Stimulated activated naive CD8-positive, alpha-beta T cell treated with anti-CD3 and anti-CD28 coated beads, Interleukin-15, amount 100 ng/mL, for 72 hours (primary cell): ENCODE results near the gene ULK4.

Source experiments
- ATAC-seq: fragments of 150-1000 bp; cut with Tn5 transposase; 2 replicates; pipeline ENCODE4 v1.10.0; 2021; ENCODE audit warnings: mild to moderate bottlenecking, moderate library complexity
- DNase-seq, 2 donors: peaks; one replicate each; pipeline ENCODE4 v3.0.0; 2021 to 2022
- H3K27ac Mint-ChIP-seq, 2 donors: one replicate each; pipeline ENCODE4 v1.8.0; 2022; ENCODE audit warnings: mild to moderate bottlenecking in 2 of 2, mixed read lengths in 2 of 2, moderate library complexity in 2 of 2
- H3K27me3 Mint-ChIP-seq: one replicate; pipeline ENCODE4 v1.8.0; 2022; ENCODE audit warnings: mixed read lengths
- H3K4me1 Mint-ChIP-seq: one replicate; pipeline ENCODE4 v1.8.0; 2022; ENCODE audit warnings: mild to moderate bottlenecking, mixed read lengths
- H3K4me3 Mint-ChIP-seq, 2 donors: one replicate each; pipeline ENCODE4 v1.8.0; 2022; ENCODE audit warnings: mild to moderate bottlenecking in 2 of 2, mixed read lengths in 2 of 2, moderate library complexity in 1 of 2
- H3K9me3 Mint-ChIP-seq, 2 donors: one replicate each; pipeline ENCODE4 v1.8.0; 2022; ENCODE audit warnings: mixed read lengths in 2 of 2

The ULK4 gene

DNA sequence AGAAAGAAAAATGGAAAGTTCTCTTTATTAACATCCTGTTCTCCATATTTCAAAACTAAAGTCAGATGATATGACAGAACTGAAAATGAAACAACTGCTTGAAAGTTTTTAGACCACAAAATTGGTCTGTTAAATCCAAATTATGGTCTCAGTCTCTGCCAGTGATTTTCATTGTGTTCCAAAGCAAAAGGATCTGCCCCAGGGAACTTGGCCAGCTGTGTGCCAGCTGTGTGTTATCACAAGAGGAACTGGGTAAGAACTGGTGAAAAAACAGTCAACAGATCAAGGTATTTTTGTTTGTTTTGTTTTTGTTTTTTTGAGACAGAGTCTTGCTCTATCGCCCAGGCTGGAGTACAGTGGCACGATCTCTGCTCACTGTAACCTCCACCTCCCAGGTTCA lies 439.3 kb downstream of the ULK4 start:
- H3K4me1 Mint-ChIP-seq, result no peaks in the 10 kb centered on the region
- no peak overlapping the region for H3K4me3 Mint-ChIP-seq
- H3K27me3 Mint-ChIP-seq, result no peaks in the 10 kb centered on the region
- H3K9me3 Mint-ChIP-seq, result no peaks in the 10 kb centered on the region
- ATAC-seq, result no peak
- no peak for DNase-seq
- H3K27ac Mint-ChIP-seq, result no peak overlapping the region

DNA sequence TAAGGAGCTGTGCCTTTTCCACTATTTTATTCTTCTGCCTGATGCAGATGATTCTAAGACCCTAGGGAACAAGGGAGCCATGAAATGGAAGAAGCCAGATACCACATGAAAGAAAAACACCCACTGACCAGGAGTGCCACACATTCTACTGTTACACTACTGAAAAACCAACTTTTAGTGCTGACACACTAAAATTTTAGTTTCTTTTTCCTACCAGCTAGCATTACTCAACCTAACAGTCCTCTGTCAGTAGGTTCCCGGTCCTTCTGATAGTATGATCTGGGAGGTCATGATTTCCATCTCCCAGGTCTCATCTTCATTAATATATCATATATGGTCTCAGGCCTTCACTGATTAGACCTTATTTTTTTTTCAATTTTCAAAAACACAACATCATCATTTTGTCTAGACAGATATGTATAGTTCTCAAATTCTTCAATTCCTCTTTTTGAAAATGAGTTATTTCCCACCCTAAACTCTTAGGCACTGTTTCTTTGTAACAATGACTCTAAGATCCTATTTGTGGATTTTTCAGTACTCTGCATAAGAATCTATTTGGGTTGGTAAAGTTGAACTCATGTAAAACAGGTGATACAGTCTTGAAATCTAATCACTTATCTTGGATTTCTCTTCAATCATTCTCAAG lies 440.8 kb downstream of the ULK4 start:
- H3K4me3 Mint-ChIP-seq, result no peak overlapping the region

DNA sequence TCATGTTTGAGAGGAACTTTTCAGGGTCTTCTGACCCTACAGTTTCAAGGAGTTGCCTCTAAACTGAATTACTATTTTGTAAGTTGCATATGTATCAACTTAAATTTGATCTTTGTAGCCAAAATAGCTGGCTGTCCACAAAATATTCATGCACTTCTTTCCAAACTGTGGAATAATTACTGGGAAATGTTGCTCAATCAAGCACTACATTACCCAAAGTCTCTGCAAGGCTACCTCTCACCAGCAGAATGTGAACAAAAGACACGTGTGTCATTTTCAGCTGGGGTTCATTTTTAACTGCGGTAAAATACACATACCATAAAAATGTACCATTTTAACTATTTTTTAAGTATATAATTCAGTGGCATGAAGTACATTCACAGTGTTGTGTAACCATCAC lies 442.2 kb downstream of the ULK4 start:
- no peak overlapping the region for H3K4me3 Mint-ChIP-seq
- H3K9me3 Mint-ChIP-seq, result peaks cover 9 to 21% of the 10 kb centered on the region in 2 donors
- no peaks in the 10 kb centered on the region for H3K4me1 Mint-ChIP-seq
- DNase-seq, result no peak
- no peak for ATAC-seq
- no peak overlapping the region for H3K27ac Mint-ChIP-seq
- no peaks in the 10 kb centered on the region for H3K27me3 Mint-ChIP-seq

More for the DNA sequence above, 440.8 kb downstream of the ULK4 start:
- no peaks in the 10 kb centered on the region for H3K4me1 Mint-ChIP-seq
- DNase-seq (no peak), ATAC-seq (no peak)
- peaks cover 4 to 10% of the 10 kb centered on the region in 2 donors for H3K9me3 Mint-ChIP-seq
- no peaks in the 10 kb centered on the region for H3K27me3 Mint-ChIP-seq
- H3K27ac Mint-ChIP-seq, result no peak overlapping the region

DNA sequence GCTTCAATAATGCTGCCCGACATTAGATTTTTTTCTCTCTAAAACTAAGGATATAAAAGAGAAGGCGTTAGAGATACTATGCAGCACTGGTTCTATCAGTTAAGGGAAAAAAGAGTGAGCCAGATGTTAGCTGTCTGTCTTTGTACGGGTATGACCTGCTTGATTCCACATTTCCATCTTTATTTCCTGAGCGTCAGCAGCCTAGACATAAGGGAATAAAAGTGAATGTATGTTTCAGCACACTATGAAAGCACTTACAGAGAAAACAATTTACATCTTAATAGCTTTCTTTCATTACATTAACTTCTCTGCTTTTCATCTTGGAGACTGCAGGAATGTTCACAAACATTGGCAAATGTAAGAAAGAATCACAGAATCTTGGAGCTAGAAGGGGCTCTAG lies 443.3 kb downstream of the ULK4 start:
- no peak for ATAC-seq
- Mint-ChIP-seq H3K4me1 (no peaks in the 10 kb centered on the region), H3K27ac (no peak overlapping the region), H3K27me3 (no peaks in the 10 kb centered on the region), H3K9me3 (peaks cover 9 to 22% of the 10 kb centered on the region in 2 donors), H3K4me3 (no peak overlapping the region)
- DNase-seq, result no peak

DNA sequence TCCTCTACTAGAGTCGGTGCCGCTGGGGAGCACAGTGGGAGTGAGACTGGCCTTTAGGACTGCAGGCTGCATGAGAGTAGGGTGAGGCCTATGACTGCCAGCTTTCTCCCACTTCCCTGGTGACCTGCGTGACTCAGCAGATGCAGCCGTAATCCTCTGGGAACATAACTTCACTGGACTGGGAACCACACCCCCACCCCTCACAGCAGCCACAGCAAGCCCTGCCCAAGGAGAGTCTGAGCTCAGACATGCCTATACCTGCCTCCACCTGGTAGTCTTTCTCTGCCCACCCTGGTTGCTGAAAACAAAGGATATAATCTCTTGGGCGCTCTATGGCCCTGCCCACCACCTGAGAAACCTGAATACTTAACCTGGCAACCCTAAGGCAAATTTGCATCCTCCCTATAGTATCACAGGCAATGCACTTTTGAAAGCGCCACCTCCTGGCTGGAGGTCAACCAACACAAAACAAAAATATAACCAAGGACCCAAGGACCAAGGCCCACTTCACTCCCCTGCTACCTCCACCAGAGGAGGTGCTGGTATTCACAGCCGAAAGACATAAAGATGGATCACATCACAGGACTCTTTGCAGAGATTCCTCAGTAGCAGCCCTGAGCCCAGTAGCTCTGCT lies 453.7 kb downstream of the ULK4 start:
- no peak for DNase-seq
- peaks cover 37 to 38% of the 10 kb centered on the region in 2 donors for H3K9me3 Mint-ChIP-seq
- no peak overlapping the region for H3K4me3 Mint-ChIP-seq
- no peak for ATAC-seq
- peaks cover 6% of the 10 kb centered on the region for H3K4me1 Mint-ChIP-seq
- no peak overlapping the region for H3K27ac Mint-ChIP-seq
- H3K27me3 Mint-ChIP-seq, result no peaks in the 10 kb centered on the region

DNA sequence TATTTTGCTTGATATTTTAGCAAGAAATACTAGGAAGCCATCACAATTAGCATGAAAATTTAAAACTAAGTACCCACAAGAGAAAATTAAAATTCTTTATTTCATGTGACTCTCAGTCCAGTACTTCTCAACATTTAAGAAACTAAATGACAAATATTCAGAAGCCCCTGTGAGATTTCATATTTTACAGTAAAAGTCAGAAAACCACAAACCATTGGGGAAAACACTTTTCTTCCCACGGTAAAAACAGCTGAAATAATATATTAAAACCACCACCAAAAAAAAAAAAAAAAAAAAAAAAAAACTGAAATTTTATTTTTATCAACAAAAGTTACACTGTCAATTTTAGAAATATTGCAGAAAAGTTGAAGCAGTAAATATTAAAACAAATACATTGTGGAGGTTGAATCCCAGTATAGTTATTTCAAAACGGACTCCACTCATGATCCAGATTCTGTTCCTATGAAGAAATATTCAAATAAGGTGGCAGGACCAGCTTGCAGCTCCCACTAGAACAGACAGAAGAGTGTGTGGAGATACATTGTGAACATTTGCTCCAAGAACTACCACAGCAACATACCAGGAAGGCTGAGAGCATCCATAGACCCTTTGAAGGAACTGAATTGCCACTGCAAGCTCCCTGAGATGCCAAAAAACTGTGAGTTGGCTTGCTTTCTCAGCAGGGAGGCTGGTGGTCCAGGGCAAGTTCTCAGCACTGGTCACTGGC lies 454.4 kb downstream of the ULK4 start:
- Mint-ChIP-seq H3K4me1 (peaks cover 6% of the 10 kb centered on the region), H3K9me3 (peaks cover 30 to 31% of the 10 kb centered on the region in 2 donors), H3K4me3 (no peak overlapping the region), H3K27me3 (no peaks in the 10 kb centered on the region), H3K27ac (no peak overlapping the region)
- ATAC-seq (no peak), DNase-seq (no peak)

DNA sequence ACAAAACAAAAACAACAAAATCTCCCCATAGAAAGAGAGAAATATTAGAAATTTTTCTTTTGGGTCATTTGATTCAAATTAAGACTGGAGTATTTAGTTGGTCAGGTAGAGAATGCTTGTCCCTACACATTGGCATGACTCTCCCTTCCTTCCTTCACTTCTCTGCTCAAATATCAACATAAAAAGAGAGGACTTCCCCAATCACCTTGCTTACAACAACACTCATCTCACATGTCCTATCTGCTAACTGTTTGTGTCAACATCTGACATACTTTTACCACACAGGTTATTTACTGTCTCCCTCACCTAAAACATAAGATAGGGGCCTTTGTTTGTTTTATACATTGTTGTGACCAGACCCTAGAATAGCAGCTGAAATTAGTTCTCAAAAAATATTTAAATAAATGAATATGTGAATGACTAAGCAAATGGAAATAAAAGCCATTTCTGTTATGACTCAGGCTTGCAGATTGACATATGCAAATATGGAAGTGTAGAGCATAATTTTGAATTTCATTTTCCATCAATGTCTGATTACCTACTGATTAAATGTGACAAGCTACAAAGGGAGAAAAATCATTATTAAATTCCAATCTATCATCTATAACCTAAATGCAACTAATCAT lies 457.8 kb downstream of the ULK4 start:
- no peak overlapping the region for H3K4me3 Mint-ChIP-seq
- ATAC-seq, result no peak
- H3K9me3 Mint-ChIP-seq, result peaks cover 9 to 17% of the 10 kb centered on the region in 2 donors

DNA sequence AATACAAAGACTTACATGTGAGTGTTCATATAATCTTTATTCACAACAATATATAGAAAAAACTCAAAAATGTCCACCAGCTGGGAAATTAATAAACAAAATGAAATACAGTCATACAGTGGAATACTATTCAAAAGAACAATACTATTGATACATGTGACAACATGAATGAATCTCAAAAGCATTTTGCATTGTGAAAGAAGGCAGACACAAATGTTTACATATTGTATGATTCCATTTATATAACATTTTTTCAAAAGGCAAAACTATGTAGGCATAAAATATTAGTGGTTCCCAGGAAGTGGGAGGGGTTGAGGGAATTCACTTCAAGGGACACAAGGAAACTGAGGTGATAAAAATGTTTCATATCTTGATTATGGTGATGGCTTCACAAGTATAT lies 459.4 kb downstream of the ULK4 start:
- ATAC-seq (no peak), DNase-seq (no peak)
- peaks cover 0 to 5% of the 10 kb centered on the region in 2 donors for H3K9me3 Mint-ChIP-seq
- peaks cover 6% of the 10 kb centered on the region for H3K4me1 Mint-ChIP-seq
- H3K4me3 Mint-ChIP-seq, result no peak overlapping the region
- no peak overlapping the region for H3K27ac Mint-ChIP-seq
- no peaks in the 10 kb centered on the region for H3K27me3 Mint-ChIP-seq

More for the DNA sequence above, 457.8 kb downstream of the ULK4 start:
- no peak for DNase-seq
- H3K27ac Mint-ChIP-seq, result peak overlapping the region in 1 of 2 donors; percentile 77
- H3K4me1 Mint-ChIP-seq, result peaks cover 6% of the 10 kb centered on the region
- no peaks in the 10 kb centered on the region for H3K27me3 Mint-ChIP-seq

DNA sequence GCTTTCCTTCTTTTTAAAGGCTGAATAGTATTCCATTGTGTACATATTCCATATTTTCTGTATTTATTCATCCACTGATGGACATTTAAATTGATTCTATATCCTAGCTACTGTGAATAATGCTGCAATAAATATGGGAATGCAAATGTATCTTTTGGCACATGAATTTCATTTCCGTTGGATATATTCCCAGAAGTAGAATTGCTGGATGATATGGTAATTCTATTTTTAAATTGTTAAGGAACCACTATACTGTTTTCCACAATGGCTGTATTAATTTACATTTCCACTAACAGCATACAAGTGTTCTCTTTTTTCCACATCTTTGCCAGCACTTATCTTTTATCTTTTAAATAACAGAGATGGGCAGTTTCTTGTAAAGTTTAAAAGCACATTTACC lies 459.9 kb downstream of the ULK4 start:
- H3K27me3 Mint-ChIP-seq, result no peaks in the 10 kb centered on the region

DNA sequence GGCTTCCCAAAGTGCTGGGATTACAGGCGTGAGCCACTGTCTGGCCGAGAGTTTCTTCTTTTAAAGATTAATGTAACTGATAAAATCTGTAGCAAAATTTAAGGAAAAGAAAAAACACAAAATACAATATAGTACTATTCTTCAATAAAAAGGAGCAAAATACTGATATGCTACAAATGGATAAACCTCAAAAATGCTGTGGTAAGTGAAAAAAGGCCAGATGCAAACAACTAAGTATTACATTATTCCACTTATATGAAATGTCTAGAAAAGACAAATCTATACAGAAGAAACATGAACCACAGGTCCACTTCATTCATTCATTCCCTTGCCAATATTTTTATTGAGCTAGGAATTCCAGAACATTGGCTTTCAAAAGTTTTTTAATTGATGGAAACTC lies 463.1 kb downstream of the ULK4 start:
- no peak for DNase-seq
- no peak for ATAC-seq
- H3K27me3 Mint-ChIP-seq, result no peaks in the 10 kb centered on the region

More for the DNA sequence above, 459.9 kb downstream of the ULK4 start:
- DNase-seq (no peak), ATAC-seq (no peak)
- Mint-ChIP-seq H3K27ac (no peak overlapping the region), H3K9me3 (peaks cover 0 to 5% of the 10 kb centered on the region in 2 donors), H3K4me3 (no peak overlapping the region), H3K4me1 (peaks cover 6% of the 10 kb centered on the region)

DNA sequence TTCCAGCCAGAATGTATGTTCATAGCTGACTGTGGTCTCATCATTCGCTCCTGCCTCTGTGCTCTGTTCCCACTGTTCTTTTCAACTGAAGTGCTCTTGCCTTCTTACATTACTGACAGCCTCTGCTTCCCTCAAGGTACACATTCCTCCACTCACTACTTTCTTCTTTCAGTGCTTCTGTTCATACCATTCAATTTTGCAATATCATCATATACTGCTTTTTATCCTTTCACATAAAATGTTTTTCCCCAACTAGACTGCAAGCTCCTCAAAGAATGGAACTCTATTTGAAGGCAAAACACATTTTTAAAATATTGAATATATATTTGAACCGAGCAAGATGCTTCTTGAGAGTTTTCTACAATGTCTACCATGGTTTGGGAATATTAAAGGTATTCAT lies 471.5 kb downstream of the ULK4 start:
- peaks cover 0 to under 1% of the 10 kb centered on the region in 2 donors for H3K9me3 Mint-ChIP-seq
- ATAC-seq (no peak), DNase-seq (no peak)
- no peak overlapping the region for H3K4me3 Mint-ChIP-seq
- H3K27me3 Mint-ChIP-seq, result no peaks in the 10 kb centered on the region
- no peaks in the 10 kb centered on the region for H3K4me1 Mint-ChIP-seq
- H3K27ac Mint-ChIP-seq, result no peak overlapping the region

More for the DNA sequence above, 463.1 kb downstream of the ULK4 start:
- peaks cover 1% of the 10 kb centered on the region for H3K4me1 Mint-ChIP-seq
- H3K4me3 Mint-ChIP-seq, result no peak overlapping the region
- H3K9me3 Mint-ChIP-seq, result peaks cover 0 to 5% of the 10 kb centered on the region in 2 donors
- peak overlapping the region; percentile 48 to 52 for H3K27ac Mint-ChIP-seq

DNA sequence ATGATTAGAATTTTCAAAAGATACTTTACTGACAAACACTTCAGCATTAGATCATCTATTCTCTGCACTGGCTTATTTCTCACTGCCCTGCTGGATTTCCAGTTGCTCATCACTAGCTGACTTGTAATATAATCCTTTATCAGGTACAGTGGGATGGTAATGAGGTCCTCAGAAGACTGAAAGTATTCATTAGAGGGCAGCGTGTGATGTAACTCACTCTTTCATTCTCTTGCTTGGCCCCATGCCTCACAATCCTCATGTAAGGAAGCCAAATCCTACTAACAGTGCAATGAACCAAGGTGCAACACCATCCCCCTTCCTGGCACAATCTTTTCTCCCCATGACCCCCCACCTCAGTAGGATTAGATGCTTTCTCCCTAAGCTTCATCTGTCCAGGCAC lies 472.7 kb downstream of the ULK4 start:
- no peak for DNase-seq
- Mint-ChIP-seq H3K4me3 (no peak overlapping the region), H3K4me1 (no peaks in the 10 kb centered on the region), H3K27me3 (no peaks in the 10 kb centered on the region), H3K9me3 (peaks cover 0 to 6% of the 10 kb centered on the region in 2 donors), H3K27ac (no peak overlapping the region)
- no peak for ATAC-seq

DNA sequence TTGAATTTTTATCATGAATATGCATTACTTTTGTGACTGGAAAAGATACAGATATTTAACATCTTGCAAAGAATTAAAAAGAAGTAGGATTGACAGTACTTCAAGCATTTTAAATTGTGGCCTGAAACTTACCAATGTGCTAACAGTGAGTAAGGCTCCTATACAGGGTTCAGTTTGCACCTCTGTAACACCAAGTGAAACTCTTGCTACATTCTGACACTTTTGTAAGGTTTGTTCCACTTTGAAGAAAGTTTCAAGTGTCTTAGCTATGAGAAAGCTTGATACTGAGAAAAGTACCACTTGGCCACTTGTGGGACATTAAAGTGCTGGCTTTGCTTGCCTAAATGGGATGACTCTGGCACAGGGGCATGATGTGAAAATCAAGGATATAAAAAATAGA lies 473.4 kb downstream of the ULK4 start:
- Mint-ChIP-seq H3K27me3 (no peaks in the 10 kb centered on the region), H3K27ac (no peak overlapping the region), H3K4me3 (no peak overlapping the region), H3K9me3 (peaks cover 0 to 6% of the 10 kb centered on the region in 2 donors), H3K4me1 (no peaks in the 10 kb centered on the region)
- peak; percentile 67 for ATAC-seq
- DNase-seq, result no peak

DNA sequence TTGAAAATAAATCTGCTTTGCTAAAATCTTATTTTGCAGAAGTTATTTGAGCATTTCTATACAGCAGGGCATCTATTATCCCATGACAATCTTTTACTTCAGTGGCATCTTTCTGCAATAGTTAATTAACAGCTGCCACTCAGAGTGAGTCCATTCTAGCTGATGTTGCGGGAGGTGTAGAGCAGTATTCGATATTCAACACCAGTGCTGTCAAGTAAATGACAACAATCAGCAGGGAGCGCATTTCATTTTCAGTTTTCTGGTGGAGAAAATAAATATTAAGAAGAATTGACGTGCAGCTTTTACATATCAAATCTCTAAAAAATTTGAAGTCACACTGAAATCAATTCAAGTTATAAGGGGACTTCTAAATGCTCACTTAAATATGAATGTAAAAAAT lies 476.4 kb downstream of the ULK4 start:
- no peaks in the 10 kb centered on the region for H3K27me3 Mint-ChIP-seq
- no peak overlapping the region for H3K4me3 Mint-ChIP-seq
- DNase-seq (no peak), ATAC-seq (no peak)
- H3K4me1 Mint-ChIP-seq, result no peaks in the 10 kb centered on the region
- H3K9me3 Mint-ChIP-seq, result peaks cover 0 to 18% of the 10 kb centered on the region in 2 donors
- no peak overlapping the region for H3K27ac Mint-ChIP-seq

DNA sequence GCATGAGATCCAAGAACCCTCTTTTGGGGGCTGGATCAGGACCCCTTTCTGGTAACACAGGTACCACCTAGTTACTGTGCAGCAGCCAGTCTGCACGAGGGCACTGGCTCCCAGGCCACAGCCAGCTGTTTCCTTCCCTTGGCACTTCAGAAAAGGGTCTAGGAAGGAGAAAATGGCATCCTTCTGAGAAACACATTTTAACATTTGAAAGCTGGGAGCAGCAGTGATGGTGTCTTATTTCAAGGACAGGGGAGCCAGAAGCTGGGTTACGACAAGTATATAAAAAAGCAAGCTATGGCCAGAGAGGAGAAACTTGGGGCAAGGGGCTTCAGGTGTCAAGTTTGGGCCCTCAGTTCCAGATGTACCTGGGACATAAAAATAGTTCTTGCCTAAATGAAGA lies 479.8 kb downstream of the ULK4 start:
- Mint-ChIP-seq H3K27ac (no peak overlapping the region), H3K27me3 (no peaks in the 10 kb centered on the region), H3K9me3 (peaks cover 8 to 24% of the 10 kb centered on the region in 2 donors), H3K4me1 (no peaks in the 10 kb centered on the region), H3K4me3 (no peak overlapping the region)
- ATAC-seq (no peak), DNase-seq (no peak)

DNA sequence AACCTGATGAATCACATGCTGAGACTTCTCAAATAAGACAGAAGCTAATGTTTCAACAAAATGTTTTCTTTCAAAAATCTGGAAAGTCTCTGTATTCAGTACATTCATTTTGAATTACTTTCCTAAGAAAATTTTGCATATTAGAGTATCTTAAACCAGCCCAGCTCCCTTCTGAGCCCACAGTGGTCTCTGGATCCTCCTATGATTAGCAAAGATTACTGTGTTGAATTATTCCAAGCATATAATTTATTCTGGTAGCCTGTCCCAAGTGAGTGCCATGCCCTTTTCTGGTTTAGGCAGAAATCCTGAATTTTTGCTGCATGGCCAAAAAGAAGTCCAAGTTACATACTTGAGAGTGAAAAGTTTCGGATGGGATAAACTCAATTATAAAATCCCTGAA lies 483.6 kb downstream of the ULK4 start:
- H3K27me3 Mint-ChIP-seq, result no peaks in the 10 kb centered on the region
- no peak for ATAC-seq
- no peak for DNase-seq
- no peak overlapping the region for H3K27ac Mint-ChIP-seq
- no peaks in the 10 kb centered on the region for H3K4me1 Mint-ChIP-seq
- H3K4me3 Mint-ChIP-seq, result no peak overlapping the region
- peaks cover 18 to 30% of the 10 kb centered on the region in 2 donors for H3K9me3 Mint-ChIP-seq
